Urinary bladder (tissue), 4 donors: Measurements from ENCODE around the gene C16orf96. TPM values are rescaled to one million over a fixed set of nuclear protein-coding genes. Genes with fewer than 3 reads are reported as not detected.

Experiments used
- DNase-seq: peaks from one replicate; pipeline ENCODE4 v3.0.0-alpha.2; 2015; ENCODE audit errors: extremely low spot score
- H3K27ac ChIP-seq: one replicate; pipeline ENCODE4 v1.5.1; 2013; ENCODE audit warnings: low read depth, mild to moderate bottlenecking, moderate library complexity
- H3K36me3 ChIP-seq: one replicate; pipeline ENCODE4 v1.6.1; 2013; ENCODE audit warnings: mild to moderate bottlenecking, moderate library complexity; ENCODE audit not compliant: insufficient read depth
- H3K4me1 ChIP-seq: one replicate; pipeline ENCODE4 v1.6.1; 2013; ENCODE audit warnings: mild to moderate bottlenecking, moderate library complexity; ENCODE audit not compliant: insufficient read depth
- H3K4me3 ChIP-seq: one replicate; pipeline ENCODE4 v1.5.1; 2013; ENCODE audit warnings: low read depth, low read length
- WGBS: extraction: QIAGEN DNeasy Blood & Tissue Kit; methylation state at CpG from one replicate; pipeline ENCODE4 v1.1.7; 2013; 5-methylcytosine and 5-hydroxymethylcytosine counted together
- polyA plus RNA-seq: library from polyadenylated mRNA; stranded (reverse); fragments of 200-250 nt; gene quantifications from one replicate; pipeline ENCODE4 v1.2.3, GENCODE V29; 2013
- total RNA-seq: library from RNA; depleted of rRNA; stranded (reverse); fragments of >200 nt; gene quantifications from one replicate; pipeline ENCODE4 v1.2.3, GENCODE V29; 2014
- donor health status: healthy with polysubstance abuse.
- donor health status: healthy.

Gene C16orf96
- total and polyA plus RNA-seq, 2 donors: 0.04 to 0.11 TPM

GRCh38 chr16:4588961-4589360 lies 32.8 kb downstream of the C16orf96 start:
- WGBS: 96% methylated on average over 6 of the region's 6 CpGs
- H3K4me1 ChIP-seq: no peaks in the 10 kb centered on the region
- no peak overlapping the region for H3K4me3 ChIP-seq
- H3K36me3 ChIP-seq: no peaks in the 10 kb centered on the region
- DNase-seq: no peak
- H3K27ac ChIP-seq: no peak overlapping the region

GRCh38 chr16:4591191-4591590 lies 35.1 kb downstream of the C16orf96 start:
- H3K4me1 ChIP-seq: no peaks in the 10 kb centered on the region
- no peak for DNase-seq
- H3K27ac ChIP-seq: no peak overlapping the region
- 69% methylated on average over 6 of the region's 6 CpGs for WGBS
- H3K4me3 ChIP-seq: no peak overlapping the region
- no peaks in the 10 kb centered on the region for H3K36me3 ChIP-seq

GRCh38 chr16:4591706-4592470 lies 35.7 kb downstream of the C16orf96 start:
- no peak overlapping the region for H3K27ac ChIP-seq
- WGBS: 81% methylated on average over 17 of the region's 17 CpGs

GRCh38 chr16:4593086-4593485 lies 36.9 kb downstream of the C16orf96 start:
- H3K27ac ChIP-seq: no peak overlapping the region
- DNase-seq: no peak
- no peaks in the 10 kb centered on the region for H3K4me1 ChIP-seq
- H3K4me3 ChIP-seq: no peak overlapping the region
- no peaks in the 10 kb centered on the region for H3K36me3 ChIP-seq
- 60% methylated on average over 16 of the region's 16 CpGs for WGBS

More at GRCh38 chr16:4591706-4592470, 35.7 kb downstream of the C16orf96 start:
- H3K4me3 ChIP-seq: no peak overlapping the region
- H3K36me3 ChIP-seq: no peaks in the 10 kb centered on the region
- DNase-seq: no peak
- no peaks in the 10 kb centered on the region for H3K4me1 ChIP-seq

GRCh38 chr16:4594433-4595410 lies 38.6 kb downstream of the C16orf96 start:
- WGBS: 92% methylated on average over 38 of the region's 38 CpGs
- Histone ChIP-seq H3K36me3 (no peaks in the 10 kb centered on the region), H3K4me3 (no peak overlapping the region), H3K27ac (no peak overlapping the region), H3K4me1 (no peaks in the 10 kb centered on the region)
- no peak for DNase-seq

- DNase-seq: no peak
- H3K4me1 ChIP-seq: no peaks in the 10 kb centered on the region
- H3K36me3 ChIP-seq: no peaks in the 10 kb centered on the region
- no peak overlapping the region for H3K27ac ChIP-seq
- 58% methylated on average over 9 of the region's 9 CpGs for WGBS
- no peak overlapping the region for H3K4me3 ChIP-seq
Measured at GRCh38 chr16:4597174-4597573, 41.0 kb downstream of the C16orf96 start.

GRCh38 chr16:4599037-4599436 lies 42.9 kb downstream of the C16orf96 start:
- no peak overlapping the region for H3K4me3 ChIP-seq
- H3K27ac ChIP-seq: no peak overlapping the region
- no peaks in the 10 kb centered on the region for H3K36me3 ChIP-seq
- 88% methylated on average over 10 of the region's 10 CpGs for WGBS
- no peaks in the 10 kb centered on the region for H3K4me1 ChIP-seq
- DNase-seq: no peak

GRCh38 chr16:4599545-4599944 lies 43.4 kb downstream of the C16orf96 start:
- no peak for DNase-seq
- 79% methylated on average over 8 of the region's 8 CpGs for WGBS
- Histone ChIP-seq H3K36me3 (no peaks in the 10 kb centered on the region), H3K4me3 (no peak overlapping the region), H3K27ac (no peak overlapping the region), H3K4me1 (no peaks in the 10 kb centered on the region)

- no peak for DNase-seq
- H3K4me3 ChIP-seq: no peak overlapping the region
- no peaks in the 10 kb centered on the region for H3K4me1 ChIP-seq
- WGBS: 21% methylated on average over 18 of the region's 18 CpGs
- H3K27ac ChIP-seq: no peak overlapping the region
- no peaks in the 10 kb centered on the region for H3K36me3 ChIP-seq
Measured at GRCh38 chr16:4601036-4601863, 45.1 kb downstream of the C16orf96 start.

GRCh38 chr16:4601864-4602186 lies 45.7 kb downstream of the C16orf96 start:
- no peaks in the 10 kb centered on the region for H3K4me1 ChIP-seq
- no peaks in the 10 kb centered on the region for H3K36me3 ChIP-seq
- no peak overlapping the region for H3K4me3 ChIP-seq
- WGBS: 70% methylated on average over 6 of the region's 6 CpGs
- no peak for DNase-seq
- no peak overlapping the region for H3K27ac ChIP-seq

GRCh38 chr16:4602331-4602730 lies 46.2 kb downstream of the C16orf96 start:
- Histone ChIP-seq H3K4me1 (no peaks in the 10 kb centered on the region), H3K4me3 (no peak overlapping the region), H3K36me3 (no peaks in the 10 kb centered on the region), H3K27ac (no peak overlapping the region)
- 53% methylated on average over 8 of the region's 8 CpGs for WGBS
- no peak for DNase-seq

GRCh38 chr16:4603624-4604170 lies 47.6 kb downstream of the C16orf96 start:
- no peak overlapping the region for H3K27ac ChIP-seq
- H3K4me3 ChIP-seq: no peak overlapping the region
- 65% methylated on average over 13 of the region's 13 CpGs for WGBS
- DNase-seq: no peak
- H3K36me3 ChIP-seq: no peaks in the 10 kb centered on the region
- no peaks in the 10 kb centered on the region for H3K4me1 ChIP-seq

GRCh38 chr16:4604401-4604800 lies 48.3 kb downstream of the C16orf96 start:
- no peak overlapping the region for H3K27ac ChIP-seq
- H3K36me3 ChIP-seq: no peaks in the 10 kb centered on the region
- no peak for DNase-seq
- H3K4me1 ChIP-seq: no peaks in the 10 kb centered on the region
- WGBS: 59% methylated on average over 15 of the region's 15 CpGs
- no peak overlapping the region for H3K4me3 ChIP-seq
